Breast epithelium (tissue), 3 donors: ENCODE results near the gene ELL.

Source experiments
- CTCF ChIP-seq, 3 donors: fragments of 450-650 bp; IDR thresholded peaks; one replicate each; pipeline ENCODE4 v1.5.1; 2016 to 2017; ENCODE audit warnings: antibody characterized with exemption in 3 of 3, mild to moderate bottlenecking in 3 of 3, moderate library complexity in 3 of 3
- POLR2AphosphoS5 ChIP-seq, 3 donors: sonication (generic); formaldehyde crosslinking; IDR thresholded peaks; one replicate each; pipeline ENCODE4 v1.6.1; 2017; ENCODE audit warnings: antibody characterized with exemption in 3 of 3

GRCh38 chr19:18452386-18452785, 69.5 kb downstream of the ELL start:
- TF ChIP-seq CTCF (IDR thresholded peaks at IDR 0.05) (no peak), POLR2AphosphoS5 (IDR thresholded peaks at IDR 0.05) (no peak)
